ENCODE results near the gene TMEM259. TPM values are rescaled to one million over a fixed set of nuclear protein-coding genes. Genes with fewer than 3 reads are reported as not detected.

Gene TMEM259
- total and polyA plus RNA-seq, 9 of the 15 experiments (the other 6 are each of a cell fraction or from before 2014, with no cell fraction given): 0.52 to 231 (median 63.6) TPM

DNA sequence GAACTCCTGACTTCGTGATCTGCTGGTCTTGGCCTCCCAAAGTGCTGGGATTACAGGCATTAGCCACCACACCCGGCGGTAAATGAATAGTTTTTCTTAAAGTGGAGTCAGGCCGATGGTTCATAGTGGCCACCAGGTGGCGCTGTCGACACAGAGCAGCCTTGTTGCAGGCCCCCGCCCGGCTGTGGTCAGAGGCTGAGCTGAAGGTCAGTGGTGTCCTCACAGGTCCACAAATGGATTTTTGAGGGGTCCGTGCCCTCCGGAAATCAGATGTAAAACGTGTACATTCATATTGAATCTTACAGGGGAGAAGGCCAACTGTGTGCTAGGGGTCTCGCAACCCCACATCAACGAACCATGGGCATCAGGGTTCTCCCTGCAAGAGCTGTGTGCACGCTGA, 50.2 kb downstream of the TMEM259 start (continued):
- TF ChIP-seq, protein P1, sequence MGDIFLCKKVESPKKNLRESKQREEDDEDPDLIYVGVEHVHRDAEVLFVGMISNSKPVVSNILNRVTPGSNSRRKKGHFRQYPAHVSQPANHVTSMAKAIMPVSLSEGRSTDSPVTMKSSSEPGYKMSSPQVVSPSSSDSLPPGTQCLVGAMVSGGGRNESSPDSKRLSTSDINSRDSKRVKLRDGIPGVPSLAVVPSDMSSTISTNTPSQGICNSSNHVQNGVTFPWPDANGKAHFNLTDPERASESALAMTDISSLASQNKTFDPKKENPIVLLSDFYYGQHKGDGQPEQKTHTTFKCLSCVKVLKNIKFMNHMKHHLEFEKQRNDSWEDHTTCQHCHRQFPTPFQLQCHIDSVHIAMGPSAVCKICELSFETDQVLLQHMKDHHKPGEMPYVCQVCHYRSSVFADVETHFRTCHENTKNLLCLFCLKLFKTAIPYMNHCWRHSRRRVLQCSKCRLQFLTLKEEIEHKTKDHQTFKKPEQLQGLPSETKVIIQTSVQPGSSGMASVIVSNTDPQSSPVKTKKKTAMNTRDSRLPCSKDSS (IDR thresholded peaks at IDR 0.05; ENCODE audit: low read depth, partially characterized antibody): peak; percentile 86
- TF ChIP-seq, protein P2, sequence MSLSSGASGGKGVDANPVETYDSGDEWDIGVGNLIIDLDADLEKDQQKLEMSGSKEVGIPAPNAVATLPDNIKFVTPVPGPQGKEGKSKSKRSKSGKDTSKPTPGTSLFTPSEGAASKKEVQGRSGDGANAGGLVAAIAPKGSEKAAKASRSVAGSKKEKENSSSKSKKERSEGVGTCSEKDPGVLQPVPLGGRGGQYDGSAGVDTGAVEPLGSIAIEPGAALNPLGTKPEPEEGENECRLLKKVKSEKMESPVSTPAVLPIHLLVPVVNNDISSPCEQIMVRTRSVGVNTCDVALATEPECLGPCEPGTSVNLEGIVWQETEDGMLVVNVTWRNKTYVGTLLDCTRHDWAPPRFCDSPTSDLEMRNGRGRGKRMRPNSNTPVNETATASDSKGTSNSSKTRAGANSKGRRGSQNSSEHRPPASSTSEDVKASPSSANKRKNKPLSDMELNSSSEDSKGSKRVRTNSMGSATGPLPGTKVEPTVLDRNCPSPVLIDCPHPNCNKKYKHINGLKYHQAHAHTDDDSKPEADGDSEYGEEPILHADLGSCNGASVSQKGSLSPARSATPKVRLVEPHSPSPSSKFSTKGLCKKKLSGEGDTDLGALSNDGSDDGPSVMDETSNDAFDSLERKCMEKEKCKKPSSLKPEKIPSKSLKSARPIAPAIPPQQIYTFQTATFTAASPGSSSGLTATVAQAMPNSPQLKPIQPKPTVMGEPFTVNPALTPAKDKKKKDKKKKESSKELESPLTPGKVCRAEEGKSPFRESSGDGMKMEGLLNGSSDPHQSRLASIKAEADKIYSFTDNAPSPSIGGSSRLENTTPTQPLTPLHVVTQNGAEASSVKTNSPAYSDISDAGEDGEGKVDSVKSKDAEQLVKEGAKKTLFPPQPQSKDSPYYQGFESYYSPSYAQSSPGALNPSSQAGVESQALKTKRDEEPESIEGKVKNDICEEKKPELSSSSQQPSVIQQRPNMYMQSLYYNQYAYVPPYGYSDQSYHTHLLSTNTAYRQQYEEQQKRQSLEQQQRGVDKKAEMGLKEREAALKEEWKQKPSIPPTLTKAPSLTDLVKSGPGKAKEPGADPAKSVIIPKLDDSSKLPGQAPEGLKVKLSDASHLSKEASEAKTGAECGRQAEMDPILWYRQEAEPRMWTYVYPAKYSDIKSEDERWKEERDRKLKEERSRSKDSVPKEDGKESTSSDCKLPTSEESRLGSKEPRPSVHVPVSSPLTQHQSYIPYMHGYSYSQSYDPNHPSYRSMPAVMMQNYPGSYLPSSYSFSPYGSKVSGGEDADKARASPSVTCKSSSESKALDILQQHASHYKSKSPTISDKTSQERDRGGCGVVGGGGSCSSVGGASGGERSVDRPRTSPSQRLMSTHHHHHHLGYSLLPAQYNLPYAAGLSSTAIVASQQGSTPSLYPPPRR (CRISPR knock-in tag; IDR thresholded peaks at IDR 0.05; ENCODE audit: borderline replicate concordance): no peak
- TF ChIP-seq, protein P3, sequence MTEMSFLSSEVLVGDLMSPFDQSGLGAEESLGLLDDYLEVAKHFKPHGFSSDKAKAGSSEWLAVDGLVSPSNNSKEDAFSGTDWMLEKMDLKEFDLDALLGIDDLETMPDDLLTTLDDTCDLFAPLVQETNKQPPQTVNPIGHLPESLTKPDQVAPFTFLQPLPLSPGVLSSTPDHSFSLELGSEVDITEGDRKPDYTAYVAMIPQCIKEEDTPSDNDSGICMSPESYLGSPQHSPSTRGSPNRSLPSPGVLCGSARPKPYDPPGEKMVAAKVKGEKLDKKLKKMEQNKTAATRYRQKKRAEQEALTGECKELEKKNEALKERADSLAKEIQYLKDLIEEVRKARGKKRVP (CRISPR knock-in tag; IDR thresholded peaks at IDR 0.05): no peak
- TF ChIP-seq, protein P4, sequence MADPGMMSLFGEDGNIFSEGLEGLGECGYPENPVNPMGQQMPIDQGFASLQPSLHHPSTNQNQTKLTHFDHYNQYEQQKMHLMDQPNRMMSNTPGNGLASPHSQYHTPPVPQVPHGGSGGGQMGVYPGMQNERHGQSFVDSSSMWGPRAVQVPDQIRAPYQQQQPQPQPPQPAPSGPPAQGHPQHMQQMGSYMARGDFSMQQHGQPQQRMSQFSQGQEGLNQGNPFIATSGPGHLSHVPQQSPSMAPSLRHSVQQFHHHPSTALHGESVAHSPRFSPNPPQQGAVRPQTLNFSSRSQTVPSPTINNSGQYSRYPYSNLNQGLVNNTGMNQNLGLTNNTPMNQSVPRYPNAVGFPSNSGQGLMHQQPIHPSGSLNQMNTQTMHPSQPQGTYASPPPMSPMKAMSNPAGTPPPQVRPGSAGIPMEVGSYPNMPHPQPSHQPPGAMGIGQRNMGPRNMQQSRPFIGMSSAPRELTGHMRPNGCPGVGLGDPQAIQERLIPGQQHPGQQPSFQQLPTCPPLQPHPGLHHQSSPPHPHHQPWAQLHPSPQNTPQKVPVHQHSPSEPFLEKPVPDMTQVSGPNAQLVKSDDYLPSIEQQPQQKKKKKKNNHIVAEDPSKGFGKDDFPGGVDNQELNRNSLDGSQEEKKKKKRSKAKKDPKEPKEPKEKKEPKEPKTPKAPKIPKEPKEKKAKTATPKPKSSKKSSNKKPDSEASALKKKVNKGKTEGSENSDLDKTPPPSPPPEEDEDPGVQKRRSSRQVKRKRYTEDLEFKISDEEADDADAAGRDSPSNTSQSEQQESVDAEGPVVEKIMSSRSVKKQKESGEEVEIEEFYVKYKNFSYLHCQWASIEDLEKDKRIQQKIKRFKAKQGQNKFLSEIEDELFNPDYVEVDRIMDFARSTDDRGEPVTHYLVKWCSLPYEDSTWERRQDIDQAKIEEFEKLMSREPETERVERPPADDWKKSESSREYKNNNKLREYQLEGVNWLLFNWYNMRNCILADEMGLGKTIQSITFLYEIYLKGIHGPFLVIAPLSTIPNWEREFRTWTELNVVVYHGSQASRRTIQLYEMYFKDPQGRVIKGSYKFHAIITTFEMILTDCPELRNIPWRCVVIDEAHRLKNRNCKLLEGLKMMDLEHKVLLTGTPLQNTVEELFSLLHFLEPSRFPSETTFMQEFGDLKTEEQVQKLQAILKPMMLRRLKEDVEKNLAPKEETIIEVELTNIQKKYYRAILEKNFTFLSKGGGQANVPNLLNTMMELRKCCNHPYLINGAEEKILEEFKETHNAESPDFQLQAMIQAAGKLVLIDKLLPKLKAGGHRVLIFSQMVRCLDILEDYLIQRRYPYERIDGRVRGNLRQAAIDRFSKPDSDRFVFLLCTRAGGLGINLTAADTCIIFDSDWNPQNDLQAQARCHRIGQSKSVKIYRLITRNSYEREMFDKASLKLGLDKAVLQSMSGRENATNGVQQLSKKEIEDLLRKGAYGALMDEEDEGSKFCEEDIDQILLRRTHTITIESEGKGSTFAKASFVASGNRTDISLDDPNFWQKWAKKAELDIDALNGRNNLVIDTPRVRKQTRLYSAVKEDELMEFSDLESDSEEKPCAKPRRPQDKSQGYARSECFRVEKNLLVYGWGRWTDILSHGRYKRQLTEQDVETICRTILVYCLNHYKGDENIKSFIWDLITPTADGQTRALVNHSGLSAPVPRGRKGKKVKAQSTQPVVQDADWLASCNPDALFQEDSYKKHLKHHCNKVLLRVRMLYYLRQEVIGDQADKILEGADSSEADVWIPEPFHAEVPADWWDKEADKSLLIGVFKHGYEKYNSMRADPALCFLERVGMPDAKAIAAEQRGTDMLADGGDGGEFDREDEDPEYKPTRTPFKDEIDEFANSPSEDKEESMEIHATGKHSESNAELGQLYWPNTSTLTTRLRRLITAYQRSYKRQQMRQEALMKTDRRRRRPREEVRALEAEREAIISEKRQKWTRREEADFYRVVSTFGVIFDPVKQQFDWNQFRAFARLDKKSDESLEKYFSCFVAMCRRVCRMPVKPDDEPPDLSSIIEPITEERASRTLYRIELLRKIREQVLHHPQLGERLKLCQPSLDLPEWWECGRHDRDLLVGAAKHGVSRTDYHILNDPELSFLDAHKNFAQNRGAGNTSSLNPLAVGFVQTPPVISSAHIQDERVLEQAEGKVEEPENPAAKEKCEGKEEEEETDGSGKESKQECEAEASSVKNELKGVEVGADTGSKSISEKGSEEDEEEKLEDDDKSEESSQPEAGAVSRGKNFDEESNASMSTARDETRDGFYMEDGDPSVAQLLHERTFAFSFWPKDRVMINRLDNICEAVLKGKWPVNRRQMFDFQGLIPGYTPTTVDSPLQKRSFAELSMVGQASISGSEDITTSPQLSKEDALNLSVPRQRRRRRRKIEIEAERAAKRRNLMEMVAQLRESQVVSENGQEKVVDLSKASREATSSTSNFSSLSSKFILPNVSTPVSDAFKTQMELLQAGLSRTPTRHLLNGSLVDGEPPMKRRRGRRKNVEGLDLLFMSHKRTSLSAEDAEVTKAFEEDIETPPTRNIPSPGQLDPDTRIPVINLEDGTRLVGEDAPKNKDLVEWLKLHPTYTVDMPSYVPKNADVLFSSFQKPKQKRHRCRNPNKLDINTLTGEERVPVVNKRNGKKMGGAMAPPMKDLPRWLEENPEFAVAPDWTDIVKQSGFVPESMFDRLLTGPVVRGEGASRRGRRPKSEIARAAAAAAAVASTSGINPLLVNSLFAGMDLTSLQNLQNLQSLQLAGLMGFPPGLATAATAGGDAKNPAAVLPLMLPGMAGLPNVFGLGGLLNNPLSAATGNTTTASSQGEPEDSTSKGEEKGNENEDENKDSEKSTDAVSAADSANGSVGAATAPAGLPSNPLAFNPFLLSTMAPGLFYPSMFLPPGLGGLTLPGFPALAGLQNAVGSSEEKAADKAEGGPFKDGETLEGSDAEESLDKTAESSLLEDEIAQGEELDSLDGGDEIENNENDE (IDR thresholded peaks at IDR 0.05; ENCODE audit: low read depth, low read length): no peak
- TF ChIP-seq NONO (IDR thresholded peaks at IDR 0.05; ENCODE audit: low read depth in 2 of 2, low read length in 1 of 2): no peak
- 0 out of 2 replicates have a peak, but pooled peaks have one; percentile 39 for TF ChIP-seq MTA1 (IDR thresholded peaks at IDR 0.05; ENCODE audit: borderline replicate concordance)
- no peak for TF ChIP-seq ZNF311 (CRISPR knock-in tag; IDR thresholded peaks at IDR 0.05)
- no peak for TF ChIP-seq TCF7L2 (IDR thresholded peaks at IDR 0.05; ENCODE audit: low read depth, low read length)
